GM12892 (cell line): ENCODE measurements around the gene PLSCR1.

Experiments
- POLR2A ChIP-seq: IDR thresholded peaks from 2 replicates; pipeline ENCODE4 v1.6.1; 2011; ENCODE audit warnings: low read depth, low read length, control low read depth
- POLR2AphosphoS5 ChIP-seq: IDR thresholded peaks from 2 replicates; pipeline ENCODE4 v1.6.1; 2011; ENCODE audit warnings: low read depth, low read length, control low read depth
- TAF1 ChIP-seq: IDR thresholded peaks from 2 replicates; pipeline ENCODE4 v1.6.1; 2011; ENCODE audit warnings: low read depth, mild to moderate bottlenecking, control low read depth, low read length, borderline replicate concordance

GRCh38 chr3:146485297-146485696 lies 59.1 kb downstream of the PLSCR1 start:
- TF ChIP-seq POLR2A (no peak), POLR2AphosphoS5 (no peak), TAF1 (no peak)
